Effector CD4-positive, alpha-beta T cell (primary cell): ENCODE data around the gene CDK14.

Experiments used
- DNase-seq: peaks from one replicate; pipeline ENCODE4 v3.0.0-alpha.2; 2020

The CDK14 gene

DNA sequence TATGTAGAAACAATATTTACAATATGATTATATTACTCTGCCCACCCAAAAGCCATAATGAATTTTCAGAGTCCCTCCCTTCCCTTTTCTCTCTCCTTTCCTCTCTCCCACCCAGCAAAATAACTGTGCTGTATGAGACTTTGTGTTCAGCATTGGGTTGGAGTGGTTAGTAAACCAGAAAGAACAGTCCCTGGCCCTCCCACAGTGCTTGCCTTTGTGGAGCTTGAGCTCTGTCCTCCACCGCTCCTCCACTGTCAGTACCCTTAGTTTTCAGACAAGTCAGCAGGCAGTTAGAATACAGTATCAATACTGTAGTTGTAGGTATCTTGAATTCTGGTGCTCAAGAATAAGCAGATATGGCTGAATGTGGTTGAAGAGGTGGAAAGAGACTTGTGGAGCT is 92.7 kb downstream of the CDK14 start:
- no peak for DNase-seq

DNA sequence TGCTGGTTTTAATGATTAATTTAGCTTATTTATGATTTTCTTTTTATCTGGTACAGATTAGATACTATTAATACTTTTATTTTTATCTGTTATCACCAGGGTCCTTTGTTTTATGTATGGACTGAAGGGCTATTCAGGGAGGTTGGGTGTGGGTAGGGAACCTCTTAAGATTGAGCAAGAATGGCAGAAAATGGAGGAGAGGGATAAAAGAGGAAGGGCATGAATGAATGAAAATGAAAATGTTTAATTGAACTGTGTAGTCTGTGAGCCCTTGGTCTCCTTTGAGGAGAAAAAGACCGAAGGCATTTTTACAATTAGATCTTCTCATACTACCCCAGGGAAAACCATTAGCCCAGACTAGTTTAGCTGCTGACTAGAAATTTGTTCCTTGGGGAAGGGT is 93.1 kb downstream of the CDK14 start:
- no peak for DNase-seq

DNA sequence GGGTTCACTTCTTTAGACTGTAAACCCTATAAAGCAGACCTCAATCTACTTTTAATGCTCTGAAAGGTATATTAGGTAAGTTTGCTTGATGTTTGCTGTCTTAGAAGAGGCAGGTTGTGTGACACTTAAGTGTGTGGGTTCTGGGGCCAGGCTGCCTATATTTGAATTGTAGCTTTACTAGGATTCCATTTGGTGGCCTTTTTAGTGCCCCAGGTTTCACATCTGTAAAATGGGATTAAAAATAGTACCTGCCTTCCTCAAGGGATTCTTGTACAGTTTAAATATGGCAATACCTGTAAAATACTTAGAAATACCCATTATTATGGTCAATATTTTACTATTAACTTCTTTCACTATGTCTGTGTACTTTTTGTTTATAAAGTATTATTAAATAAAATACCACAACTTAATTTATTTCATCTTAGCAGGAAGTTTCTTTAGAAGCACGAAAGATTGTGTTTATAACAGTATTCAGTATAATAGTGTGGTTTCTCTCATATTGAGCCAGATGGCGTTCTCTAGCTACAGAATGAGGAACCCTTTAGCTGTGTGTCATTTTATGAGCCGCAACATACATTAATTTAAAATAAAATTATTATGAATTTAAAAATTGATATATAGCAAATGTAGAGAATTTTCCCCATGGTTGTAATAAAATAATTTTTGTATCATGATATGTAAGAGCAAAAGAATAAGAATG is 94.2 kb downstream of the CDK14 start:
- DNase-seq, result no peak

DNA sequence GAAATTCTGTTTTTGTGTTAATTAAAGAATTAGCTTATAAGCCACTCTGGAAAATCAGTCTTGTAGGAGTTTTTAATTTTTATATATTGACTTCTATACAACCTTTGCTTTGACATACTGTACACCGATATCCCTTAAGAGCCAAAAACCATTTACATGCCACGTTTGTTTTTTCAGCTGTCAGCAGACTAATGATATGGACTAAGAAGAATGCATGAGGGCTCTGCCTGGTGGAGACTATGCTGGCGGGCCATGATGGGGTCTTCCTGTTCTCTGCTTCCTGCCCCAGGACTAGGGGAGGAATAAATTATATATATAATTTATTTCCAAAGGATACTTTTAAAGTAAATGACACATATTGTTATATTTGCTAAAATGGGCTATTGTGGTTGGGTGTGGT is 96.3 kb downstream of the CDK14 start:
- no peak for DNase-seq

DNA sequence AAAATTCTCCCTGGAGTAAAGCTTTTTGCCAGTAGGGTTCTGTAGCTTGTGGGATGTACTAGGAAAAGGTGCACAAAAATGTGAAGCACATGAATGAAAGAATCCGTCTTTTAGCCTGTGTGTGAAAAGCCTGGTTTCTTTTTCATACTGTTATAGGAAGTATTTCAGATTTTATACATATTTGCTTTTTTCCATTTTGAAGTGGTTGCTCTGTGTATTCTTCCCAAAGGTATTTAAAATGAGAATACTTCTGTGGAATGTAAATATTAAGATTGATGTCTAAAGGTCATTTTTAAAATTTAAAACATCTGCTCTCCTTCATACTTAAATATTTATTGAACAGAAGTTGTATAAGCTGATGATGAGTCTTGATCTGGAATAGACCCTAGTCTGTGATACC is 96.8 kb downstream of the CDK14 start:
- no peak for DNase-seq

DNA sequence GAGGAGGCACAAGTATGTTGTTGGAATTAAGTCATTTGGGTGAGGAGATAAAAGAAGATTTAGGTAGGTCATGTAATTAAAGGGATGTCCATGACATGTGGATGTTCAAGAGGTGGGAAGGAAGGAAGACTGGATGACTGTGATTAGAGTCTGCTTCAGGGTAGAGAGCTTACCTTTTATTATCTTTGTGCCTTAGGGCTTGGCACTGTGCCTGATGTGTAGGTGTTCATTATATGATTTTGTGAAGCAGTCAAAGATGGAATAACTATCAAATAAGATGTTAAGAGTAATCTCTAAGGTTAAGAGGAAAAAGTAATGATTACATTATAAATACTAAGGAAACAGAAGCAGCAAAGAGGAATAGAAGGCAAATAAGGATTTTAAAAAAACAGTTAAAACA is 97.8 kb downstream of the CDK14 start:
- no peak for DNase-seq

DNA sequence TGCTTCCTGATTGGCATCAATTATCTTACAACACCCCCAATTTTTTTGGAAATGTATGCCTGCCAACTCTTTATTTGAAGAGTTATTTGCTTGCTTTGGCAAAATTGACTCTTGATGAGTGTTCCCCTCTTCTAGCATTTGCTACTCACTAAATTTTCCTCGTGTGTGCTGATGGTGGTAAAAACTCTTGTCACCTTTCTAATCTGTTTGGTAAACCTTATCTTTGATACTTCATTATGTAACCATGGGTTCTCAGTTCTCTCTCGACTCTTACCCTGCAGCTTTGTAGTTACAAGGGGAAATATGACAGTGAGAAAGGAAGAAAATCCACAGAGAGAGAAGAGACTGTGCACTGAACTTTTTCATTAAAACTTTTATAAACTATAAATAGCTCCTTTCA is 102.5 kb downstream of the CDK14 start:
- no peak for DNase-seq

DNA sequence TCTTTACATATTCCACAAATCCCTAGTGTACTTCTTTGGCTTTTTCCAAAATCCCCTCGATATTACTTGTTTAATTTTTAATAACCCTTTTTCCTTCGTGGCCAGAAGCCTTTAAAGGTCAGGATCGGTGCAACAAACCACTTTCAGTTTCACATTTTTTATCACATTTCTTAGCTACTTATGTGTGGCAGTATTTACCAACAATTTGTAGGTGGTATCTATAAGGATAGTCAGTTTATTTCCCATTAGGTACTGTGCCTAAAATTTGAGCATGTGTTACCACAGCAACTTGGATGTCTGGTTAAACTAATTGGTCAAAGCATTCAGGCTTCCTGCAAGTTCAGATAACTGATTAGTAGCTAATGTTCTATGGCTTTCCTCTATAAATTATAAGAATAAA is 104.9 kb downstream of the CDK14 start:
- DNase-seq, result no peak

DNA sequence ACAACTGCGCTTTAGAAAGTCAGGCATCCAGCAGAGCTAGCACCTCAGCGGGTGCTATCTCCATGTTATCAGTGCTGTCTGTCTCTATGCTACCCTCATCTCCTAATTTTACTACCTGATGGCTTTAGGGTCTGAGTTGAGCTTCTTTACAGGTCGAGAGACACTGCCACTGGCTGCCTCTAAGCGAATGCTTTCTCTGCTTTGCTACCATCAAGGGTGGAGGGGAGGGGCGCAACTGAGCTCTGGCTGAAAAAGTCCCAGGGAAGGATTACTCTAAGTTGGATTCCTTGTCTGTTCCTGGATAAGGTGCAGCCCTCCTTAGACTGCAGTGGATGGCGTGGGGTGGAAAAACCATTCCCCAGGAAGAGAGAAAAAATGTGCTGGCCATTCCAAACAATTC is 105.7 kb downstream of the CDK14 start:
- no peak for DNase-seq

DNA sequence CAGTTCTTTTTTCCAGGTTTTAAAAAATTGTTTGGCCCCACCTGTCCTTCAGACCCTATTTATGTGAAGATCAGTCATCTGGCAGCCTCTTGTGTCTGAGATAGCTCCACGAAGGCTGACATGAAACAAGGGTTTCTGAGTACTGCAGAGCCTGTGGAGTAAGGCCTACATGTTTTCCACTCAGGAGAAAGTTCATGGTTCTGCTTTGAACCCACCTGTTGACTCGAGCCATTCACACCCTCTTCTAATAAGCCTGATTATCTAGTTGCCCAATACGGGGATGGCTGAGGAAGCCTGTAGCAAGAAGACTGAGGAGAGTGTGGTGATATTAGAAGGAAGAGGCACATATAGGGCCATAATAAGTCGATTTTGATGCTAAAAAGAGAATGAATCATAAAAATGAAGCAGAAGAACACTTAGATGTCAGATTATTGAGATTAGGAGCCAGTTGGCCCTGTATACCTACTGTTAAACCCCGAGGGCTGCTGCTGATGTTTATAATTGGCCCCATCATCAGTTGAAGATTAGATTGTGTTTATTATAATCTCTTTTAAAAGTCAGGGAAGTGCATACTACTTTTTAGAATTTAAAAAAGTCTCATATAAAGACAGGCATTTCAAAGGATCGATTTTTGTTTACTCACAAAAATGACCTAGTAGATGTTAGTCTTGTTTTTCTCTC is 109.4 kb downstream of the CDK14 start:
- DNase-seq, result no peak

DNA sequence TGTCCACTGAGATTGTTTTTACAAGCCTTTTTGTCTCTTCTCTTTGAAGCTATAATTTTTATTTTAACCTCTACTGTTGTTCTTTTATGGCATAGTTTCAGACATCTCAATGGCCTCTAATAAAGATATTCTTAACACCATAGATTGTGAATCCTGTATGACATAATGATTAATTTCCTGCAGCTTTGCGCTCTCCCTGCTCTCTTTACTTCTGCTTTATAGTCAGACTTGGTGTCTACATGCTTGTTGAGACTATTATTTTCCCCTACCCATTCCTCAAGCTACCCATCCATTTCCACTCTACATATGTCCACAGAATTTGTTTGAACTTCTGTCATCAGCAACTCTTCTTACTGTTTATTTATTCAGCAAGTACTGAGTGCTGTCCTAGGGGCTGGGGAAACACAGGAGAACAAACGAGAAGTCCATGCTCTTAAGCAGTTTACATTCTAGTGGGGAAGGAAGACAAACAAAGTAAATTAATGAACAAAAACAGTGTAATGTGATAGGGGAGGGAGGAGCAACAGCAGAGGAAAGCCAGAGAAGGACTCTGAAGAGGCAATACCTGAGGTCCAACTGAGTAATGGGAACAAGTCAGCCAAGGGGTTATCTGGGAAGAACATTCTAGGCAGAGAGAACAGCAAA is 110.1 kb downstream of the CDK14 start:
- DNase-seq, result no peak

DNA sequence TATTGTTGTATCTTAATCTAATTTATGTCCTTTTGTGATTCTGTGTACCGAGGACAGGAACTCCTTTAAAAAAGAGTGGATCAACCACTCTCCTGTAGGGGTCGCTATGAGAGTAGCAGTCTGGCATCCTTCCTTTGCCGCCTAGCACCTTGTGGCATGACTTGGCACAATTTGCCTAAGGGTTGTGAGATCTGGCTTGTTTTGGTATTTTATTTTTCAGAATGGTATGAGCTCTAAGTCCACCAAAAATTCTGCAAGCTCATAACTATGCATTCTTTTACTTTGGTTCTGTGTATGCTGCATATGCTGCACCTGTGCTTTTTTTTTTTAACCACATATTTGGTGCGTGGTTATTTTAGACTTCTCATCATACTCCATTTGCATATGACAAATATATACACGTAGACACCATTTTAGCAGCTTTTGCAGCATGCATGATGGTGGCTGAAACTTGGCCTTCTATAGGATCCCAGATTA is 112.8 kb downstream of the CDK14 start:
- DNase-seq, result no peak

DNA sequence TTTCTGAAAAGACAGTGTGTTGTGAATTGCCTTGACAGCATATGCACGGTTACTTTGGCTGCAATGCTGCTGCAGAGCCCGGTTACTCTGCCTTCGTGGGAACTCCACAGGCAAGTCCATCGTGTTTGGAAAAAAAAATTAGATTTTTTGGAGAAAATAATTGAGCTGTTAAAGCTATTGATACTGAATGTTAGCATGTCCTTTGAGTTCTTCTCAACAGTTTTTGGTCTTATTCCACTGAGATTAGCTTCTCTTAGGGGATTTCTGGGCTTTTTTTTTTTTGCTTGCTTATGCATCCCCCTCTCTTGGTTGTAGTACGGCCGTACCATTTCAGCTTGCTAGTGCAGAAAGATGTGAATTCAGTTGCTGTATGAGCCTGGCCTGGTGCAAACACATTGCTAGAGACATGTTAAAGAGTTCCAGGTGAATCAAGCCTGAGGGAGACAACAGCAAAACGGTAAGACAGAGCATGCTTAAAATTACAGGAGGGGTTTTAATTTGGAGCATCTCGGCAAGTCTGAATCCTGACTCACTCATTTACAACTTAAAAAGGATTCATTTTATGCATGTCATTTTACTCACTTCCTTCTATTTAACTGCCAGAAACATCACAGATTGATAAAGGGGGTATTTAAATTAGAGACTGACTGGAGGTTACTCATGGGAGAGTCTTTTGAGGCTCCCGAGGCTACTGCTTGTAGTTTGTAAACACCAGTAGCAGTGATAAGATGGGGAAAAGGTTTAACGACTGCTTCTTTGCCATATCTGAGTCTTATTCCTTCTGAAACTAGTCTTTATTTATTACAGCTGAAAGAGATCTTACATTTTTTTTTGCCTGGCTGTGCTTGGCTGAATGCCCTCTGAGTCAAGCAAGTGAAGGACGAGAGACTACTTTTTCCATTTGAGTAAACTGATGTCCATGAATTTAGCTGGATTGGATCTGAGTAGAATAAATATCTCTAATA is 113.7 kb downstream of the CDK14 start:
- DNase-seq, result no peak

DNA sequence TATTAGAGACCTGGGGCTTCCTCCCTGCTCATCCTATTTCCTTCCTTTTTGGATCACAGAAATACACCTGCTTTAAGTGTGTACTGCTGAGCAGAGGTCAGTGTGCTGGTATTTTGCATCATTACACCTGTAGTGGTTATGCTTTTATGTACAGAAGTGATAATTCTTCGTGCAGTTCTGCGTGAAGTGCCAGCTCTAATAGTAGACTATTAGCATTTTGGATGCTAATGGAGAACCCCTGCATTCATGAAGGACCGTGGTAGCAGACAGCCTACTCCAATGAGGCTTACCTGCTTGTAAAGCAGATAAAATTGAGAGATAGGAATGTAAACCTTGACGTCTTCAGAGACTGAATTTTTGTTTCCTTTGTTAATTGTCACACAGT is 114.3 kb downstream of the CDK14 start:
- no peak for DNase-seq

DNA sequence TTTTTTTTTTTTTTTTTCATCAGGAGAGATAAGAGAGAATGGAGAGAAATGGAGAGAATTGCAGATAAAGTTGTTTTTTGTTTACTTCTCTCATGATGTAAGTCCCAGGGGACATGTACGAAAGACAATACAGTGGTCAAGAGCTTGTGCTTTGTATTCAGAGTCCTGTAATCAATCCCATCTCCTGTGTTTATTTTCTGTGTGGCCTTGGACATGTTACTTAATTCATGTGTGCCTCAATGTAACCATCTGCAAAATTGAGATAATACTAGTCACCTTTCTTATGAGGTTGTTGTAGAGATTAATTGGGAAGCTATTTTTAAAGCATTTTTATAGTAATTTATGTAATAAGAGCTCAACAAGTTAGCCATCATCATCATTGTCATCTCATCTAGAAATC is 117.5 kb downstream of the CDK14 start:
- DNase-seq, result no peak

DNA sequence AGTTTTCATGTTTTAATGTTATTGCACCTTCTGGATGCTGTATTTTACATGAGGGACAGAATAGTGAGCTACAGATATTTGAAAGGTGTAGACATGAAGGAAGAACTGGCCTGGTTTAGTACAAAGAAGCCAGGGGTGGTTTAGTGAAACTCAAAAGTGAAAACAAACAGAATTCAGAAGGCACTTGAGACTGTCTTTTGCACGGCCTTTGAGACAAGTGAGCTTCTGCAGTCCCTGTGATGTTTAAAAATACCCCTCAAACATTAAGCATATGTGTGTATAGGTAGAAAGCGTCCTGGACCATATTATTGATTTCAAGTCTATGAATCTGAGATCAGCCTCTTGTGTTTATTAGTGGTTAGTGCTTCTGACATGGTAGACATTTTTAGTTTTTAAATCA is 118.9 kb downstream of the CDK14 start:
- no peak for DNase-seq

DNA sequence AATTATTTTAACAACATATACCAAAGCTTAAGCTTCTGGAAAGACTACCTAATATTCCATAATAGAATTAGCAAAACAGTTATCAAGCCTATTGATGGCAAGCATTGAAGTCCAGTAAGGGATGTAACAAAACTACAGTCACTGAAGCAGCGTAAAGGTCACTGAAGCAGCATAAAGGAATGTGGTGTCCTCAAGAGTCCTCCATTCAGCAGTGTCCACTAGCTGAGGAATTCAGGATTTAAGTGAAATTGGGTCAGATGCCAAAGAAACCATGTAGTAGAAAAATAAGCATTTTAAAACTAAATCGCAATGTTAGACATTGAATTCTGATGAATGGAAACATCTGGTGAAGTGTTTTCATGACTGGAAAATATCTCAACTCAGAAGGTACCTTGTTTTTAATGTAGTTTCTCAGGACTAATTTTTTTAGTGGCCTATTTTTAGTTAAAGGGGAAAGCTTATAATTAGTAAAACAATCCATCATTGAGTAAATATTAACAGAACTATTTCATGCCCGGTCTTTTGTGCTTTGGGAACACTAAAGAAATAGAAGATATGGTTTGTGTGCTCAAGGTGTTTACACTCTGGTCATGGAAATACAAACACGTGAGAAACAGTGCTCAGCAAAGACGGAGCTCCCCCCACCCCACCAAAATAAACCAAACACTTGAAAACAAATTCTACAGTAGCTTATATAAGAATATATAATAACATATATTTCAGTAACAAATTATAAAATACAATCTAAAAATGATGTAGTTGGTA is 121.4 kb downstream of the CDK14 start:
- no peak for DNase-seq

DNA sequence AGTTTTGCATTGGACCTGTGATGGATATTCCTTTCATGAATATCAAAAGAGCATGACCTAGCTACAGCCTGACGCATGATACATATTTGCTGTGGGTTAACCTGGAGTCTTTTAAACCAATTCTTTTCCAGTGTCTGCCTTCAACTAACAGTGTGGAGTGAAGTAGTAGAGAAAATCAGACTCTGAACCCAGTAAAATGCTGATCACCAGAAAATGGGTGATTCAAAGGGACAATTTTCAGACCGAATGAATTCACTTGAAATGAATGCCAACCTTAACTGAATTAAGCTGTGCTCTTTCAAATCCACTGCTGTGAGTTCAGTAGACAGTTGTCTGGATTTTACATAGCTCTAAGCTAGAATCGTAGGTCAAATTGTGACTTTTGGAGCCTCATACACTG is 123.0 kb downstream of the CDK14 start:
- no peak for DNase-seq

DNA sequence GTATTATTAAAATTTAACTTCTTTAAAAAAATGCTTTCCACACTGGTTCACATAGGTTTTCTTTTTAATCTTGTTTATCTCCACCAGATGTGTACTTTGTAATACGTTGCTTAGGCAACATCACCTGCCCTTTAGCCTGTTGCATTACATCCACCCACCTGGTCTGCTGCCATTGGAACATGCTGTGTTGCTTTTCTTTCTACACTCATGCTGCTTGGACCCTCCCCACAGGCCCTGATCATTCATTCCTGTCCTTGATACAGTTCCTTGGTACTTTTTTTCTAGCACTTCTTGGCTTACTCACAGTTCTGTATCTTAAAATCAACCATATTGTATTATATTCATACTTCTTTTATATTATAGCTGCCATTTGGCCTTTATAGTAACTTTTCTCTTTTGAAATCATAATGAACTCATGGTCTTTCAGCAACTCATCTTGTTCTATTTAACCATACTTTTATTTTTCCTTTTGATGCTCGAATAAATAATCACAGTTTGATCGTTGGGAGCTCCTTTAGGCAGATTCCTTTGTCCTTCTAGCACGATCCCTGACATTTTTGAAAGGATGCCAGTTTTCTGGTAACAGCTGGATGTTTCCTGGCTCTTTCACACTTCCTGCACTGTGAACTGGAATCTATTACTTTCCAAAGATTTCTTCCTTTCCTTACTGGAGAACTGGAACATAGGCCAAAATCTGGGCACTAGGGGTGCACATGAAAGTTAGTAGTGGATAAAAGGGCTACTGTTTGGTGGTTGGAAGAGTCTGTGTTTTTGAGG is 125.1 kb downstream of the CDK14 start:
- DNase-seq, result no peak

DNA sequence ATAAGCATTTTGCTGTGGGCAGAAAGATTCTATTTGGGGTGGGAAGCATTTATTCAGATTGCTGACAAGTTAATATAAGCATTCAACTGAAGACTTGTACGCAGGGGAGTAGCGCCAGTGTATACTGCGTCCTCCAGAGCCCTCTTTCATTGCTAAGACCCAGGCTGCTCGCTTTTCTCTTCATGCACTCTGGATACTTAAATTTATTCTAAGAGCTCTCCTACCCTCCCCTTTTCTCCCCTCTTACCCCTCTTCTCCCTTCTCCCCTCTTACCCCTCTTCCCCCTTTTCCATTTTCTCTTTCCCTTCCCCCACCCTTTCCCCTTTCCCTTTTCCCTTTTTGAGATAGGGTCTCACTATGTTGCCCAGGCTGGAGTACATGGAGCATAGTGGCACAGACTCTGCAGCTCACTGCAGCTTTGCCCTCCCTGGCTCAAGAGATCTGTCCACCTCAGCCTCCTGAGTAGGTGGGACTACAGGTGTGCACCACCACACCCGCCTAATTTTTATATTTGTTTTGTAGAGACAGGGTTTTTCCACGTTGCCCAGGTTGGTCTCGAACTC is 125.8 kb downstream of the CDK14 start:
- no peak for DNase-seq

DNA sequence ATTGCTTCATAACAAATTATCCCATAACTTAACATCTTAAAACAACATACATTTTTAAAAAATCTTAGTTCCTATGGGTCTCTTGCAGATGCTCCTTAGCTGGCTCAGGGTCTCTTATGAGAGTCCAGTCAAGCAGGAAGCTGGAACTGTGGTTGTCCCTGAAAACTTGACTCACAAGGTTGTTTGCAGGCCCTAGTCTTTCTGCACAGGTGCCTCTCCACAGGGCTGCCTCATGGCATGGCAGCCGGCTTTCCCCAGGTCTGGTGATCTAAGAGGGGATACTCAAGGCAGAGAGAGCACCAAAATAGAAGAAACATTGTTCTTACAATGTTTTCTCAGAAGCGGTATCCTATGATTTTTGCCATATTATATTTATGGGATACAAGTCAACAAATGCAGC is 127.1 kb downstream of the CDK14 start:
- DNase-seq, result no peak
